Measurements from ENCODE around the gene HACD2. TPM values are rescaled to one million over a fixed set of nuclear protein-coding genes. Genes with fewer than 3 reads are reported as not detected.

Gene HACD2
- total and polyA plus RNA-seq, 9 of the 15 experiments (the other 6 are each of a cell fraction or from before 2014, with no cell fraction given): 1.3 to 10.5 (median 3.8) TPM

GRCh38 chr3:123498761-123499160 lies 86.1 kb downstream of the HACD2 start:
- FAIRE-seq (no peak), DNase-seq (ENCODE audit: extremely low read depth in 1 of 4, low spot score in 3 of 4) (no peak), ATAC-seq (no peak)
- Histone ChIP-seq H3K4me2 (ENCODE audit: insufficient read depth, low read length) (no peak overlapping the region), H3K27me3 (ENCODE audit: control insufficient read depth in 2 of 2, insufficient read depth in 2 of 2, low read length in 2 of 2) (no peaks in the 10 kb centered on the region), H3K9ac (ENCODE audit: insufficient read depth in 1 of 2, low read depth in 2 of 2, low read length in 2 of 2) (no peak overlapping the region), H3K79me2 (ENCODE audit: control insufficient read depth, insufficient read depth, low read length) (no peaks in the 10 kb centered on the region), H3K36me3 (ENCODE audit: control insufficient read depth, insufficient read depth, low read length) (0 out of 3 replicates have a peak, but pooled peaks cover 2% of the 10 kb centered on the region), H2AFZ (ENCODE audit: low read depth, low read length) (no peak overlapping the region), H3K4me1 (replicated peaks in 1 of 2; ENCODE audit: control insufficient read depth in 2 of 2, insufficient read depth in 2 of 2, low read length in 2 of 2) (no peaks in the 10 kb centered on the region), H4K20me1 (replicated peaks; ENCODE audit: control insufficient read depth, insufficient read depth, low read length) (no peaks in the 10 kb centered on the region), H3K4me3 (no peak overlapping the region), H3K9me1 (ENCODE audit: control insufficient read depth, insufficient read depth, low read length) (no peaks in the 10 kb centered on the region), H3K9me3 (replicated peaks; ENCODE audit: control insufficient read depth, insufficient read depth, low read depth, low read length) (no peaks in the 10 kb centered on the region), H3K27ac (ENCODE audit: extremely low read depth, low read depth, low read length) (no peak overlapping the region)
- TF ChIP-seq CREB5 (CRISPR knock-in tag; IDR thresholded peaks at IDR 0.05) (no peak), COPS2 (conservative IDR thresholded peaks at IDR 0.05) (no peak), MXI1 (IDR thresholded peaks at IDR 0.05; ENCODE audit: low read depth, low read length) (no peak)
- TF ChIP-seq, protein P1, sequence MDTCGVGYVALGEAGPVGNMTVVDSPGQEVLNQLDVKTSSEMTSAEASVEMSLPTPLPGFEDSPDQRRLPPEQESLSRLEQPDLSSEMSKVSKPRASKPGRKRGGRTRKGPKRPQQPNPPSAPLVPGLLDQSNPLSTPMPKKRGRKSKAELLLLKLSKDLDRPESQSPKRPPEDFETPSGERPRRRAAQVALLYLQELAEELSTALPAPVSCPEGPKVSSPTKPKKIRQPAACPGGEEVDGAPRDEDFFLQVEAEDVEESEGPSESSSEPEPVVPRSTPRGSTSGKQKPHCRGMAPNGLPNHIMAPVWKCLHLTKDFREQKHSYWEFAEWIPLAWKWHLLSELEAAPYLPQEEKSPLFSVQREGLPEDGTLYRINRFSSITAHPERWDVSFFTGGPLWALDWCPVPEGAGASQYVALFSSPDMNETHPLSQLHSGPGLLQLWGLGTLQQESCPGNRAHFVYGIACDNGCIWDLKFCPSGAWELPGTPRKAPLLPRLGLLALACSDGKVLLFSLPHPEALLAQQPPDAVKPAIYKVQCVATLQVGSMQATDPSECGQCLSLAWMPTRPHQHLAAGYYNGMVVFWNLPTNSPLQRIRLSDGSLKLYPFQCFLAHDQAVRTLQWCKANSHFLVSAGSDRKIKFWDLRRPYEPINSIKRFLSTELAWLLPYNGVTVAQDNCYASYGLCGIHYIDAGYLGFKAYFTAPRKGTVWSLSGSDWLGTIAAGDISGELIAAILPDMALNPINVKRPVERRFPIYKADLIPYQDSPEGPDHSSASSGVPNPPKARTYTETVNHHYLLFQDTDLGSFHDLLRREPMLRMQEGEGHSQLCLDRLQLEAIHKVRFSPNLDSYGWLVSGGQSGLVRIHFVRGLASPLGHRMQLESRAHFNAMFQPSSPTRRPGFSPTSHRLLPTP (IDR thresholded peaks at IDR 0.05; ENCODE audit: borderline replicate concordance, extremely low read depth, insufficient read length): no peak
- intact Hi-C loops (cut with micrococcal nuclease) (no loop called here), in situ Hi-C loops (cut with MboI) (no loop called here)
- ChIA-PET CTCF (ENCODE audit: low intra/inter-chr PET ratio) (no interaction called here), POLR2A (interaction anchor here (0.7 kb wide), 1 partner anchor 60 kb away, joined by 3 read pairs; no protein-coding TSS in a partner anchor)
- 93% methylated on average over 2 of the region's 3 CpGs for WGBS (ENCODE audit: insufficient coverage, low coverage, missing lambda C conversion rate)
- no TSS peak for BruUV-seq (replicated peaks)
